ENCODE measurements around the gene SHANK1. TPM values are rescaled to one million over a fixed set of nuclear protein-coding genes. Genes with fewer than 3 reads are reported as not detected.

The SHANK1 gene
- total RNA-seq, 4 donors from 2014 or later = 0.21 to 3.3 (median 0.30) TPM; not detected in 1

GRCh38 chr19:50693064-50693975 is 26.3 kb downstream of the SHANK1 start:
- Histone ChIP-seq H3K4me3 (no peak overlapping the region), H3K4me1 (peaks cover 0 to 4% (median 0%) of the 10 kb centered on the region in 4 donors), H3K9me3 (no peaks in the 10 kb centered on the region), H3K27me3 (peaks cover 2 to 61% of the 10 kb centered on the region in 2 donors), H3K27ac (no peak overlapping the region), H3K36me3 (no peaks in the 10 kb centered on the region)
- no peak for DNase-seq (ENCODE audit: low spot score in 2 of 2)
- 8% methylated on average over 15 to 22 of the region's 23 CpGs for WGBS, 2 donors
- TF ChIP-seq CTCF (IDR thresholded peaks at IDR 0.05) = no peak
- TF ChIP-seq EP300 (IDR thresholded peaks at IDR 0.05) = no peak
- no peak for TF ChIP-seq POLR2A (IDR thresholded peaks at IDR 0.05)

GRCh38 chr19:50690439-50690838 is 29.2 kb downstream of the SHANK1 start:
- TF ChIP-seq EP300 (IDR thresholded peaks at IDR 0.05) (no peak), POLR2A (IDR thresholded peaks at IDR 0.05) (no peak), CTCF (IDR thresholded peaks at IDR 0.05) (no peak)

GRCh38 chr19:50688766-50689165 is 30.8 kb downstream of the SHANK1 start:
- H3K27me3 ChIP-seq = peaks cover 2 to 66% of the 10 kb centered on the region in 2 donors

More at GRCh38 chr19:50690439-50690838, 29.2 kb downstream of the SHANK1 start:
- Histone ChIP-seq H3K9me3 (no peaks in the 10 kb centered on the region), H3K27ac (no peak overlapping the region), H3K27me3 (peaks cover 2 to 72% of the 10 kb centered on the region in 2 donors), H3K4me3 (no peak overlapping the region), H3K36me3 (no peaks in the 10 kb centered on the region), H3K4me1 (peaks cover 0 to 4% (median 0%) of the 10 kb centered on the region in 4 donors)
- 76 to 77% methylated on average over 7 of the region's 7 CpGs for WGBS, 2 donors
- no peak for DNase-seq (ENCODE audit: low spot score in 2 of 2)

GRCh38 chr19:50686310-50687032 is 33.1 kb downstream of the SHANK1 start:
- Histone ChIP-seq H3K4me1 (no peaks in the 10 kb centered on the region), H3K4me3 (no peak overlapping the region), H3K9me3 (no peaks in the 10 kb centered on the region), H3K27ac (no peak overlapping the region), H3K36me3 (no peaks in the 10 kb centered on the region), H3K27me3 (peaks cover 0 to 43% of the 10 kb centered on the region in 2 donors)
- 23 to 44% methylated on average over 26 to 36 of the region's 50 CpGs for WGBS, 2 donors
- DNase-seq (ENCODE audit: low spot score in 2 of 2) = no peak
- no peak for TF ChIP-seq EP300 (IDR thresholded peaks at IDR 0.05)
- no peak for TF ChIP-seq CTCF (IDR thresholded peaks at IDR 0.05)
- TF ChIP-seq POLR2A (IDR thresholded peaks at IDR 0.05) = no peak

More at GRCh38 chr19:50688766-50689165, 30.8 kb downstream of the SHANK1 start:
- no peak for DNase-seq (ENCODE audit: low spot score in 2 of 2)
- 70 to 73% methylated on average over 9 to 16 of the region's 19 CpGs for WGBS, 2 donors
- H3K4me1 ChIP-seq = no peaks in the 10 kb centered on the region
- H3K27ac ChIP-seq = no peak overlapping the region
- TF ChIP-seq CTCF (IDR thresholded peaks at IDR 0.05) (no peak), POLR2A (IDR thresholded peaks at IDR 0.05) (no peak), EP300 (IDR thresholded peaks at IDR 0.05) (no peak)
- H3K9me3 ChIP-seq = no peaks in the 10 kb centered on the region
- H3K36me3 ChIP-seq = no peaks in the 10 kb centered on the region
- no peak overlapping the region for H3K4me3 ChIP-seq
